ENCODE measurements around the gene OPRL1. TPM values are rescaled to one million over a fixed set of nuclear protein-coding genes. Genes with fewer than 3 reads are reported as not detected.
A peak's percentile ranks its signal among the peaks of the same experiment; 100 is the strongest.

OPRL1 gene
- total RNA-seq, 4 donors from 2014 or later, result 0.15 to 0.88 (median 0.28) TPM

DNA sequence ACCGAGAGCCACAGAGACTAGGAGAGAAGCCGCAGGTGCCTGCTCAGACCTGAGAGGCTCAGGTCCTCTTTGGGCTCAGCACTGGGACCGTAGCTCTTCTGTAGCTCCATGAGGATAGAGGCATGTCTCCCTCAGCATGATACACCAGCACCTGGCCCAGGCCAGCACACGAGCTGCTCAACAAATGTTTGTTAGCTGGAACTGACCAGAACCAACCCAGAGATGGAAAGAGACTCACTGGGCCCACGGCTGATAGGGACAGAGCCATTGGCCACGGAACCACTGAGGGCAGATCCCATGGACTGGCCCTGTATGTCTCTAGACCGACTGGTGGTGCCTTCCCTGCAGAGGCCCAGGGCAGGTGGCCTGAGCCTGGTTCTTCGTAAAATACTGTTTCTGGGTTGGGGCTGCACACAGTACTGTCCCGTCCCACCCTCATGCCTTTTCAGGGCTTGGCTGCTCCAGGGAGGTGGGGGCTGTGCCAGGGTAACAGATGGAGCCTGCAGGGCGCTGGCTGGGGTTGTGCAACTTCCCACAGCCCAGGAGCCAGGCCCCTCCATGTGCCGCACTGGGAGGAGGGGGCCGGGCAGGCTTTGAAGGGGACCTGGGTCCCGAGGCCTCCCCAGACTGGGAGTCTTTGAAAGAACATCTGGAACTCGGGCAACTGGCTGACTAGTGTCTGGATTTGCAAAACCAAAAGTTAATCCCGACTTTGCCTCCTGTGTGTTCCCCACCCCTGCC is 38.7 kb upstream of the OPRL1 start:
- WGBS, 2 donors, result 45 to 55% methylated on average over 14 to 15 of the region's 15 CpGs
- intact Hi-C loops (cut with DNase I; ENCODE audit: low total_unique reads), result no loop called here
- TF ChIP-seq, protein P1, sequence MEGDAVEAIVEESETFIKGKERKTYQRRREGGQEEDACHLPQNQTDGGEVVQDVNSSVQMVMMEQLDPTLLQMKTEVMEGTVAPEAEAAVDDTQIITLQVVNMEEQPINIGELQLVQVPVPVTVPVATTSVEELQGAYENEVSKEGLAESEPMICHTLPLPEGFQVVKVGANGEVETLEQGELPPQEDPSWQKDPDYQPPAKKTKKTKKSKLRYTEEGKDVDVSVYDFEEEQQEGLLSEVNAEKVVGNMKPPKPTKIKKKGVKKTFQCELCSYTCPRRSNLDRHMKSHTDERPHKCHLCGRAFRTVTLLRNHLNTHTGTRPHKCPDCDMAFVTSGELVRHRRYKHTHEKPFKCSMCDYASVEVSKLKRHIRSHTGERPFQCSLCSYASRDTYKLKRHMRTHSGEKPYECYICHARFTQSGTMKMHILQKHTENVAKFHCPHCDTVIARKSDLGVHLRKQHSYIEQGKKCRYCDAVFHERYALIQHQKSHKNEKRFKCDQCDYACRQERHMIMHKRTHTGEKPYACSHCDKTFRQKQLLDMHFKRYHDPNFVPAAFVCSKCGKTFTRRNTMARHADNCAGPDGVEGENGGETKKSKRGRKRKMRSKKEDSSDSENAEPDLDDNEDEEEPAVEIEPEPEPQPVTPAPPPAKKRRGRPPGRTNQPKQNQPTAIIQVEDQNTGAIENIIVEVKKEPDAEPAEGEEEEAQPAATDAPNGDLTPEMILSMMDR (IDR thresholded peaks at IDR 0.05), result no peak
- TF ChIP-seq POLR2A (IDR thresholded peaks at IDR 0.05), result no peak
- H3K4me3 ChIP-seq (ENCODE audit: low read depth, poor library complexity, severe bottlenecking), result no peak overlapping the region
- DNase-seq (ENCODE audit: low spot score in 2 of 2), result no peak

DNA sequence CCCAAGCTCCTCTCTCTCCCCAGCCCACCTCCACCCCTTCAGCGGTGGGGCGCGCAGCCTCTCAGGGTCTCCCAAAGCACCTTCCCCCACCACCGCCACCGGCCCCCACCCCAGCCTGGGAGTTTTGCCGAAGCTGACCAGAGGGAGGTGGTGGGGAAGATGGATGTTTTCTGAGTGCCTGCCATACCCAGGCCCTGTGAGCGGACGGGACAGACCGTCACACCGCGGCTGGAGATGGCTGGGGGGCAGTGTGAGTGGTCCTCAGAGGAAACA is 38.2 kb upstream of the OPRL1 start:
- intact Hi-C loops (cut with DNase I; ENCODE audit: low total_unique reads), result no loop called here
- DNase-seq (ENCODE audit: low spot score in 2 of 2), result no peak
- 36 to 45% methylated on average over 11 of the region's 11 CpGs for WGBS, 2 donors

DNA sequence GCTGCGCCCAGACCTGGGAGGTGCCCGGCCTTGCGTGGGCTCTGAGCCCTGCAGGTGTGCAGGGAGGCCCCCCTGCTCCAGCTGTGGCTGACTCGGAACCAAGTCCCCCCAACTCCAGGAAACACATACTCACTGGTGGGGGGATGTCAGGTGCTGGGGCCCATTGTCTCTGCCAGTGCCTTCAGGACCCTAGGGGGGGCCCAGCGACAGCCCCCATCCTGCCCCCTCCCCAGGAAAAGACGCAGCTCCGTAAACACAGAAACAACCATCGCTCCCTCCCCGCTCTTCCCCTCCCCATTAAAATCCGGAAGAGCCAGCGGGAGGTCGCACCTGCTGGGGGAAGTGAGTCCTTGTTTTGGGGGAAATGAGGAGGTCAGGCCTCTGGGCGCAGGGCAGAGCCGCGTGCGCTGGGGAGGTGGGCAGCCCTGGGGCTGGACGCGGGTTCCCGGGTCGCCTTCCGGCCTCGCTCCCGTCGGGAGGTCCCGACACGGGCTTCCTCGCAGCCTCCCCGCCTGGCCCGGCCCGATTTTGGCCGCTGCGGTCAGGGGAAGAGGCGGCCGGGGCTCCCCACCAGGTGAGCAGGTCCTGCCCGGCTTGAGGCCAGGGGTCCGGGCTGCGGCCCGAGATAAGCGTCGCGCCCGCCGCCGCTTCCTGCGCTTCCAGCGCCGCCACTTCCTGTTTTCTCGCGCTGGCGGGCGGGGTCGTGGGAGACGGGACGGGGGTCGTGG is 37.7 kb upstream of the OPRL1 start:
- DNase-seq (ENCODE audit: low spot score in 2 of 2), result no peak
- TF ChIP-seq, protein P1 (IDR thresholded peaks at IDR 0.05), result no peak
- no peak for TF ChIP-seq POLR2A (IDR thresholded peaks at IDR 0.05)
- intact Hi-C loops (cut with DNase I; ENCODE audit: low total_unique reads), result no loop called here
- WGBS, 2 donors, result 10 to 29% methylated on average over 11 to 26 of the region's 55 CpGs
- H3K4me3 ChIP-seq (ENCODE audit: low read depth, poor library complexity, severe bottlenecking), result peak overlapping the region; percentile 5

More for the DNA sequence above, 38.2 kb upstream of the OPRL1 start:
- TF ChIP-seq, protein P1 (IDR thresholded peaks at IDR 0.05), result no peak
- no peak for TF ChIP-seq POLR2A (IDR thresholded peaks at IDR 0.05)
- H3K4me3 ChIP-seq (ENCODE audit: low read depth, poor library complexity, severe bottlenecking), result no peak overlapping the region

- TF ChIP-seq, protein P1 (IDR thresholded peaks at IDR 0.05), result no peak
- TF ChIP-seq POLR2A (IDR thresholded peaks at IDR 0.05), result no peak
- intact Hi-C loops (cut with DNase I; ENCODE audit: low total_unique reads), result no loop called here
- no peak overlapping the region for H3K4me3 ChIP-seq (ENCODE audit: low read depth, poor library complexity, severe bottlenecking)
- no peak for DNase-seq (ENCODE audit: low spot score in 2 of 2)
- 87% methylated on average over 9 of the region's 9 CpGs for WGBS, 2 donors
Observed at GRCh38 chr20:64043768-64044167, 36.1 kb upstream of the OPRL1 start.

DNA sequence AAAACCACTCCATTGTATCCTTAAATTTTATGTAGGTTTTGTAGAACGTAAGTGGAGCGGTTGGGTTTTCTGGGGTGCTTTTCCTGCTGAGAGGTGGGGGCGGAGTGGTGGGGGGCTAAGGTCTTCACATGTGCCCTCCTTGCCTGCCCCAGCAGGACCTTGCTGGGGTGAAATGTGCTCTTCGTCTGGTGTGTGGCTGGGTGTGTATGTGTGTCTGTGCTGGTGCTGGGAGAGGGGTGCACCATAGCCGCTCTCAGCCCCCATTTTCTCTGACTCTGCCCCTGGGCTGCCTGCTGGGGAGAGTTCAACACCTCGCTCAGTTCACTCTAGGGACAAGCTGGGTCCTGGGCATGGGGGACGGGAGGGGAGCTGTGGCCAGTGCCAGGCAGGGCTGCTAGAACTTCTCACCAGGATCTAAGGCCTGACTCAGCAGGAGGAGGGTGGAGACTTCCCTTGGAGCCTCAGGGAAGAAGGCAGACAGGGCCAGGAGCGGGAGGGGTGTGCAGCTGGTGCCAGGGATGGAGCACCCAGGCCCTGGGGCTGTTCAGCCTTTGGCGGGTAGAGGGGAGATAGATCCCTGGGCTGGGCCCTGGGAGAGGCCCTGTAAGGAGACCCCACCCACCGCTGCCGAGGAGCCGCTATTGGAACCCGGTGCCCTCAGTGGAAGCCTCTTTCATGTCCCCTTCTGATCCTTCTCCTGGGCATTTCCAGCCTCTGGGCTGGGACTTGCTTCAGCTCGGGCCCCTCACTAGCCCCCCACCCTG is 35.2 kb upstream of the OPRL1 start:
- DNase-seq (ENCODE audit: low spot score in 2 of 2), result no peak
- 43 to 49% methylated on average over 14 of the region's 14 CpGs for WGBS, 2 donors
- TF ChIP-seq, protein P1 (IDR thresholded peaks at IDR 0.05), result no peak
- H3K4me3 ChIP-seq (ENCODE audit: low read depth, poor library complexity, severe bottlenecking), result no peak overlapping the region
- intact Hi-C loops (cut with DNase I; ENCODE audit: low total_unique reads), result no loop called here

All from lower leg skin (tissue), 4 donors.